ENCODE data around the gene RCAN2.

DNA sequence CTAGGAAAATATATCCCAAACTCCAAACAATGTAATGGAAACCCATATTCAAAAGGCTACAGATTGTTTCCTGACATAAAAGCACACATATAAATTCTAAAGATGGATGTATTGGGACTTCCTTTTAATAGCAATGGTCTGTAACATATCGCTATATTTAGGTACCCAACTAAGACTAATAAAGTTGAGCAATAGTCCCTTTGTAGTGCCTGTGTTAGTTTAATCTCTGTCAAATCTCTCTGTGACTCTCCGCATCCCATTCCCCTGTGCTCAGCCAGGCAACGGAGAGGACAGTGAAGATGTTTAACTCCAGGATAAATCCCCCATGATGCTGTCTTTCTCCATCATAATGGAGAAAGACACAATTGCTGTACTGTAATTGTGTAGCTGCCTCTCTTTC, 19.0 kb downstream of the RCAN2 start:
- TF ChIP-seq, protein P1, sequence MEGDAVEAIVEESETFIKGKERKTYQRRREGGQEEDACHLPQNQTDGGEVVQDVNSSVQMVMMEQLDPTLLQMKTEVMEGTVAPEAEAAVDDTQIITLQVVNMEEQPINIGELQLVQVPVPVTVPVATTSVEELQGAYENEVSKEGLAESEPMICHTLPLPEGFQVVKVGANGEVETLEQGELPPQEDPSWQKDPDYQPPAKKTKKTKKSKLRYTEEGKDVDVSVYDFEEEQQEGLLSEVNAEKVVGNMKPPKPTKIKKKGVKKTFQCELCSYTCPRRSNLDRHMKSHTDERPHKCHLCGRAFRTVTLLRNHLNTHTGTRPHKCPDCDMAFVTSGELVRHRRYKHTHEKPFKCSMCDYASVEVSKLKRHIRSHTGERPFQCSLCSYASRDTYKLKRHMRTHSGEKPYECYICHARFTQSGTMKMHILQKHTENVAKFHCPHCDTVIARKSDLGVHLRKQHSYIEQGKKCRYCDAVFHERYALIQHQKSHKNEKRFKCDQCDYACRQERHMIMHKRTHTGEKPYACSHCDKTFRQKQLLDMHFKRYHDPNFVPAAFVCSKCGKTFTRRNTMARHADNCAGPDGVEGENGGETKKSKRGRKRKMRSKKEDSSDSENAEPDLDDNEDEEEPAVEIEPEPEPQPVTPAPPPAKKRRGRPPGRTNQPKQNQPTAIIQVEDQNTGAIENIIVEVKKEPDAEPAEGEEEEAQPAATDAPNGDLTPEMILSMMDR (conservative IDR thresholded peaks at IDR 0.05) = no peak
- no peak for TF ChIP-seq EZH2 (IDR thresholded peaks at IDR 0.05; ENCODE audit: low read depth)

All from PC-9 (cell line).